Fibroblast of skin of left quadriceps (primary cell): ENCODE measurements around the gene RDX.
"Not testable (repeated sequence)": the region's sequence is repeated elsewhere in the genome, so short reads cannot be mapped to it uniquely, and the experiment has no call there.

ENCODE experiments used
- DNase-seq, 2 experiments: peaks; one replicate each; pipeline ENCODE4 v3.0.0-alpha.2; 2013; ENCODE audit warnings: low read depth in 2 of 2

The RDX gene

DNA sequence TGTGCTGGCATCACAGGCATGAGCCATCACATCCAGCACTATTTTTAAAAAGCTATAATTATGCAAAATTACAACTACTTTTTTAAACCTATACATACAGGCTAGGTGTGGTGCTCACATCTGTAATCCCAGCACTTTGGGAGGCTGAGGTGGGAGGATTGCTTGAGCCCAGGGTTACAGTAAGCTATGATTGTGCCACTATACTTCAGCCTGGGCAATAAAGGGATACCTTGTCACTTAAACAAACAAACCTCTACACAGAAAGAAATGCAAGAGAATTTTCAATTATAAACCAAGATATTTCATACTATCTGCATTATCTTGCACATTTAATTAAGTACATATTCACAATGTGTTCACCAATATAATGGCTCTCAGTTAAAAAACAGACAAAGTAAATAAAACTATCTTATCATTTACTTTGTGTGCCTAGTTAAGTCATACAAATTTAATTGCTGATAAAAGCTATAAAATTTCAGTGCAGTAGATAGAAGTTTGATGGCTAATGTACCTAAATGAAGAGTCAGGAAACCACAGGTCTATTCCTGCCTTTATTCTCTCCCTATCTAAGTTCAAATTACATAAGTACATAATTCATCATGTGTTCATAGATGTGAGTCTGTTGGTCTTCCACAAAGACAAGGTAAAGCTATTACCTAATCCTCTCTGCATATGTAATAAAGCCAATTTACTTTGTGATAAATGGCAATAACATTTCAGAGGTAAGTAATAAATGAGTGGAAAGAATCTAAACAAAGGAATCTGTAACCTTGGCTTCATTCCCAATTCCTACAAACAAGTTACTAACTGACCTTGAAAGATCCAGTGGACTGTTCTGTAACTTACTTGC lies 9.0 kb upstream of the RDX start:
- DNase-seq: no peak

DNA sequence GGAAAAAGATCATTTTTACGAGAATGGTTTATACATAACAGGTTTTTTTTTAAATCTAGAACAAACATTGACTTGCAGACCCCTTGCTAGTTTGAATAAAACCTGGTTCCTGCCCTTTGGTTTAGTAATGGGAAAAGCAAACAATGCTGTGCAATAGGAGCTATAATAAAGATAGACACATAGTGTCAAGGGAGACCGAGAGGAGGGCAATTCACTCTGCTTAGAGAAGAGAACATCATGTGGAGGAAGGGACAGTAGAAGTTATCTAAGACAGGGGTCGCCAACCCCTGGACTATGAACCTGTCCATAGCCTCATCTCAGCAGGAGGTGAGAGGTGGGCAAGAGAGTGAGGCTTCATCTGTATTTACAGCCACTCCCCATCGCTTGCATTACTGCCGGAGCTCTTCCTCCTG lies 7.0 kb upstream of the RDX start:
- DNase-seq: no peak

DNA sequence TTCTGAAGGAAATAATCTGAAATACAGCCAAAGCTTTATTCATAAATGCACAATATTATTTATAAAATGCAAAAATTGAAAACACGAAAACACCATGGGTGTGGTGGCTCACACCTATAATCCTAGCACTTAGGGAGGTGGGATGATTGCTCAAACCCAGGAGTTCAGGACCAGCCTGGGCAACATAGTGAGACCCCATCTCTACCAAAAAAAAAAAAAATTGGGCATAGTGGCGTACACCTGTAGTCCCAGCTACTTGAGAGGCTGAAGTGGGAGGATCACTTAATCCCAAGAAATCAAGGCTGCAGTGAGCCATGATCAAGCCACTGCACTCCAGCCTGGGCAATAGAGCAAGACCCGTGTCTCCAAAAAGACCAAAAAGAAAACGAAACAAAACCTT lies 5.2 kb upstream of the RDX start:
- DNase-seq: no peak

DNA sequence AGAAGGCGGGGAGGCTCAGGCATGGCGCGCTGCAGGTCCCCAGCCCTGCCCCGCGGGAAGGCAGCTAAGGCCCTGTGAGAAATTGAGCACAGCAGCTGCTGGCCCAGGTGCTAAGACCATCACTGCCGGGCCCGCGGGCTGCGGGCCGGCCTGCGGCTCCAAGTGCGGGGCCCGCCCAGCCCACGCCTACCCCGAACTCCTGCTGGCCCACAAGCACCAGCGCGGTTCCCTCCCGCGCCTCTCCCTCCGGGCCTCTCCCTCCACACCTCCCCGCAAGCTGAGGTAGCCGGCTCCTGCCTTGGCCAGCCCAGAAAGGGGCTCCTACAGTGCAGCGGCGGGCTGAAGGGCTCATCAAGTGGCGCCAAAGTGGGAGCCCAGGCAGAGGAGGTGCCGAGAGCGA lies 4.6 kb upstream of the RDX start:
- no peak for DNase-seq

DNA sequence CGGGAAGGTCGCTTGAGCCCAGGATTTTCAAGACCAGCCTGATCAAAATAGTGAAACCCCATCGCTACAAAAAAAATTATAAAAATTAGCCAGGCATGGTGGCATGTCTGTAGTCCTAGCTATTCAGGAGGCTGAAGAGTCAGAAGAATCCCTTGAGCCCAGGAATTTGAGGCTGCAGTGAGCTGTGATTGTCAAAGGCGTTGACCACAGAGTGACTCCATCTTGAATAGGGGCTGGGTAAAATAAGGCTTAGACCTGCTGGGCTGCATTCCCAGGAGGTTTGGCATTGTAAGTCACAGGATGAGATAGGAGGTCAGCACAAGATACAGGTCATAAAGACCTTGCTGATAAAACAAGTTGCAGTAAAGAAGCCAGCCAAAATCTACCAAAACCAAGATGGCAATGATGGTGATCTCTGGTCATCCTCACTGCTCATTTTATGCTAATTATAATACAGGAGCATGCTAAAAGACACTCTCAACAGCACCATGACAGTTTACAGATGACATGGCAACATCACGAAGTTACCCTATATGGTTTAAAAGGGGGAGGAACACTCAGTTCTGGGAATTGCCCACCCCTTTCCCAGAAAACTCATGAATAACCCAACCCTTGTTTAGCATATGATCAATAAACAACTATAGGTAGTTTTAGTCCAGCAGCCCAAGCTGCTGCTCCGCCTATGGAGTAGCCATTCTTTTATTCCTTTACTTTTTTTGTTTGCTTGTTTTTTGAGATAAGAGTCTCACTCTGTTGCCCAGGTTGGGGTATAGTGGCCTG lies 2.8 kb upstream of the RDX start:
- DNase-seq: no peak

DNA sequence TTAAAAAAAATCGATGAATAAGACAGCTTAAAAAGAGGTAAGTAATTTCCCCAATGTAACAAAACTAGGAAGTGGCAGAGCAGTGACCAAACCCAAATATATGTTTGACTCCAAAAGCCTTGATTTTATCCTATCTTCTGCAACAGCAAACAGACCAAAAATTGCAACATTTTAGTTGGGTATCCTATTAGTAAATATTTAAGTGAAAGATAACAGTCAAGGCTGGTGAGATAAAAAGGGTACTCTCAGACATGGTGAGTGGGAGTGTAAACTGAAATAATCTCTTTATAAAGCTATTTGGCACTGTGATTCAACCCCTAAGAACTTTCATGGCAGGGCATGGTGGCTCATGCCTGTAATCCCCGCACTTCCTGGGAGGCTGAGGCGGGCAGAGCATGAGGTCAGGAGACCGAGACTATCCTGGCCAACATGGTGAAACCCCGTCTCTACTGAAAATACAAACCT lies 1.9 kb upstream of the RDX start:
- no peak for DNase-seq

DNA sequence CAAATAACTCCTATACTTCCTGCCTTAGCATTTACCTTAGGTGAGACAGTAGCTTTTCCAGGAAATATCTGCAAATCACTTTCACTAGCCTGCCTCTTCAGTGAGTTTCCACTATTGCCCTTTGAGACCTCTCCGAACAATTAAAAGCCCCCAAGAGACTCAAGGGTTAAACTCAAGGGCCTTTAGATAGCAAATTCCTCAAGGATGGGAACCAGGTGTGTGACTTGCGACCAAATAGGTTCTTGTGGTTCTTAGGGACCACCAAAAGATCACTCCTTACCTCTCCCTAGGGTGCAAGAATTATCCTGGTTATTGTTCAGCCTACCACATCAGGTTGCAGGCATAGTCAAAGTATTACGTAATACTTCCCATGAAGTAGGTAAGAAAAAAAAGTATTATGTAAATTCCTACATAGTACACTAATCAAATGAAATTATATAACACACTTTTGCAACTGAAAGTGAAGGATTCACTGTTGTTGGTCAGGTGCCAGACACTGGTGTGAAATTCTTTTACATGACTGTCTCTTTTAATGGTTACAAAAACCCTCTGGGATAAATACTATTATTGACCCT lies 1.4 kb upstream of the RDX start:
- no peak for DNase-seq

DNA sequence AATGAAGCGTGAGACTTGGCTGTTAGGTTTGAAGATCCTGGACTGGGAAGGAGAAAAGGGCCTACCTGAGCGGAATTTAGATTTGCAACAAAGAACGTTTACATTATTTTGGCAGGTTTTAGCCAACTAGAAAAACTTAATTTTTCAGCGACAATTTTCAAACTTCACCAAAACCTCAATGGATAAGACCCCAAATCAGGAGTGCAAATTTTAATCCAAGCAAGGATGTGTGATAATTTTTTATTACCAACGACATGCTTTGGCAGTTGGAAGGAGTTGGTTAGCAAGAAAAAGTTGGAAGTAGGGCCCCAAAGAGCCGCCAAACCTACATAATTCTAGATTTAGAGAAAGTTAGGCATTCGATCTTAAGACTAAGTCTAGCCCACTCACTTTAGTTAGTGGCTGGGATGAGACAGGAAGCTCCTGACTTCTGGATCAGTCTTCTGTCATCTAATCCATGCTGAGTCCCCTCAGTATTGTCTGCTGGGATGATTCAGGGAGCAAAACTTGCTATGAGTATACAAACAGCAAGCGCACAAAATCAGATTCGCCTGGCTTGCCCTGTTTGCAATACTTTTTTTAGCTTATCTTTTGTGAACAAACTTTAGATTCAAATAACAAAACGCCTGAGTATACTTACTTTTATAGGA lies 787 bp upstream of the RDX start:
- DNase-seq: no peak

DNA sequence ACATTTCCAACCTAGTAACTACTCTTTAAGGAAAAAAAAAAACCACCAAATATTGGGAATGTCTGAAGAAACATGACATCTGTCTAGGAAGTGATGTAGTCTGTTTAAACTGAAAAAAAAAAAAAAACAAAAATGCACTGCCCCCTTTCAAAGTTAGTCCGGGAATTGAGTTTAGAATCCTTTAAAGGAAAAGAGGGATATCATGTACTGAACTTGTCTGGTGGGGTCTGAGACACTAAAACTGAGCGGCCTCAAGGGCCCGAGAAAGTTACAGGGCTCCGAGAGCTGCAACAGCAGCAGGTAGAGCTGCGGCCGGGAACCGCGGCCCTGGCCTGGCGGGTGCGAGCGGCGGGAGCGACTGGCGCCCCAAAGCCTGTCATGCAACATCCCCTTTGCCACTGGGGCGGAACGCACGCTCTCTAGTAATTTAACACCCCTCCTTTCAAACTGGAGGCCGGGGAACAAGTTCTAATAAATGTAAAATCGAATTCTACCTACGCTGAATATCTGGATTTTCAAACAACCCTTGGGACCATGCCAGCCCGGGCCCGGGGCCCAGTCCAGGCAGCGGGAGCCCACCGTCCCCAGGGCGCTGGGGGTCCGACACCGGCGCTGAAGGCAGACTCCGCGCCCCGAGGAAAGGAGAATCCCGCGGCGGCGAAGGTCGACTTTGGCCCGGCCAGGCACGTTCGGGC lies 736 bp downstream of the RDX start:
- DNase-seq: no peak

DNA sequence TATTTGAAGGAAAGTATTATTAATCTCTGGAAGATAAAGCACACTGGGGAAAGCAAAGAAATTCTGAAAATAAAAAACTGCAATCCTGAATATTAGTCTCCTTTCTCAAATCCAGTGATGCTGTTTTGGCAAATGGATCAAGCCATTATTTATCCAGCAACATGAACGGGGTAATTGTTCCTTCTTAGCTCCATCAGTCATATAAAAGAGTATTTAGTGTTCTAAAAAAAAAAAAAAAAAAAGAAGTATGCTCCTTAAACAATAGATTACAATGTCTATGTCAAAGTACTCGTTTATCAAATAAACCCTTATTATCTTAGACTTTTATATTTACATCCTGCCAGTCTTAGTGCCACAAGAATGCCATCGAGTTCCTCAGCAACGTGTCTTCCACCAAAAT lies 1.3 kb downstream of the RDX start:
- DNase-seq: no peak

DNA sequence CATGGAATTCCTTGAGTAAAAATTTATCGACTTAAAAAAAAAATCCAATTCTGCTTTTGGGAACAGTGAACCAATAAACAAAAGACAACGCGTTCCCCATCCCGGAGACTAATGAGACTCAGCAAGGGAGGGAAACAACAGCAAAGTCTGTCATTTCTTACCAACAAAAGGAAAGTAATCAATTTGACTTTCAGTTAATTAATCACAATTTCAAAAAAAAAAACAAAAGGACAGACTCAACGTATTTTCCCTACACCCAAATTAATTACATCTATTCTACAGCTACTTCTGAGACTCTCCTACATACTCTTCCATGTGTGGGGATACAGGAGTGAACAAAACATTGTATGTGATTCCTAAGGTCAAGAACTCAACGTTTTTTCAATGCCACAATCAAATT lies 1.9 kb downstream of the RDX start:
- DNase-seq: no peak

DNA sequence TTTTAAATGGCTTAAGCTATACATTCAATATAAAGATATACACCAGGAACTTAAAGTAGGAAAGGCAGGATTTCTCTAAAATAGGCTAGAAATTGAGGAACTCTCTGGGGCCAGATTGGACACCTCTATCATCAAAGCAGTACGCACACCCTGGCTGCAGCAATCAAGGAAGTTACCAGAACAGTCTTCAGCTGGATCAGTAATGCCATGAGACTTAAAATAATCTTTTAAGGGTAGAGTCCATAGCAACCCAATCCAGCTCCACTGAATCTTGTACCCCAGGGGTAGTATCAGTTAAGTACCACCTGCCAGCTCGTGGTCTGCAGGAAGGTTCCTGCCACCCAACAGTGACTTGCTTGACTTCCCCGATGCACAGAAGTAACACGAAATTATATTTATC lies 3.0 kb downstream of the RDX start:
- no peak for DNase-seq

DNA sequence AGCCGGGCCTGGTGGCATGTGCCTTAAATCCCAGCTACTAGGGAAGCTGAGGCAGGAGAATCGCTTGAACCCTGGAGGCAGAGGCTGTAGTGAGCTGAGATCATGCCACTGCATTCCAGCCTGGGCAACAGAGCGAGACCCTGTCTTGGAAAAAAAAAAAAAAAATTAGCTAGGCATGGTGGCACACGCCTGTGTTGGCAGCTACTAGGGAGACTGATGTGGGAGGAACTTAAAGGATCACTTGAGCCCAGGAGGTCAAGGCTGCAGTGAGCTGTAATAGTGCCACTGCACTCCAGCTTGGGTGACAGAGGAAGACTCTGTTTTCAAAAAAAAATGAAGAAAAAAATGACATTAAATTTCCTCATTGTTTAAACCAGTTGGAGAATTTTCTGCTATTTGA lies 4.3 kb downstream of the RDX start:
- DNase-seq: not testable (repeated sequence)

DNA sequence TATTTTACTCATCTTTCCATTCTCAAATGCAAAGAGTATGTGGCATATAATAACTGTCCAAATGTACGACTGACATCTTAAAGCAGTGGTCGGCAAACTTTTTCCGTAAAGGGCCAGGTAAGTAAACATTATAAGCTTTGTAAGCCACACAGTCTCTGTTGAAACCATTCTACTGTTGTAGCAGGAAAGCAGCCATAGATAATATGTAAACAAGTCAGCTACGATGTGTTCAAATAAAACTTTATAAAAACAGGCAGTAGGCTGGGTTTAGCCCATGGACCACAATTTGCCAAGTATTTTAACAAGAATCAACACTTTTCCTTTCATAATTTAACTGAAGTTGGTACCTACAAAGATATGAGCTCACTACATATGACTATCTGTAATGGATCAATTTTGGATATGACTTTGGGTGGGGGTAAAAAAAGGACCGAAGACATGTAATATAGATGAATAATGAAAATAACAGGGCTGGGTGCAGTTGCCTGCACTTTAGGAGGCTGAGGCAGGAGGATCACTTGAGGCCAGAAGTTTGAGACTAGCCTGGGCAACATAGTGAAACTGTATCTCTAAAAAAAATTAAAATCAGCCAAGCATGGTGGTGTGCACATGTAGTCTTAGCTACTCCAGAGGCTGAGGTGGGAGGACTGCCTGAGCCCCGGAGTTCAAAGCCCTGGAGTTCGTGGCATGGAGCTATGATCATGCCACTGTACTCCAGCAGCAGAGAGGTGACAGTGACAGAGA lies 5.7 kb downstream of the RDX start:
- no peak for DNase-seq

DNA sequence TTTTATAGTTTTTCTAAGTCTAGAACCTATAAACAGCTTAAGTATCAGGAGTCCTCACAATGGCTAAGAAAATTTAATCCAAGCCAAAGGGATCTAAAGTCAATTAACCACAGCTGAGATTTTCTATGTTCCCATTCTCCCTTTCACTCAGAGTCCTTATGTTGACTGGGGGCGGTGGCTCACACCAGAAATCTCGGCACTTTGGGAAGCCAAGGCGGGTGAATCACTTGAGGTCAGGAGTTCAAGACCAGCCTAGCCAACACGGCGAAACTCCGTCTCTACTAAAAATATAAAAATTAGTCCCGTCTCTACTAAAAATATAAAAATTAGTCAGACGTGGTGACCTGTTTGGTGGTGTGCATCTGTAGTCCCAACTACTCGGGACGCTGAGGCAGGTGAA lies 6.9 kb downstream of the RDX start:
- no peak for DNase-seq

DNA sequence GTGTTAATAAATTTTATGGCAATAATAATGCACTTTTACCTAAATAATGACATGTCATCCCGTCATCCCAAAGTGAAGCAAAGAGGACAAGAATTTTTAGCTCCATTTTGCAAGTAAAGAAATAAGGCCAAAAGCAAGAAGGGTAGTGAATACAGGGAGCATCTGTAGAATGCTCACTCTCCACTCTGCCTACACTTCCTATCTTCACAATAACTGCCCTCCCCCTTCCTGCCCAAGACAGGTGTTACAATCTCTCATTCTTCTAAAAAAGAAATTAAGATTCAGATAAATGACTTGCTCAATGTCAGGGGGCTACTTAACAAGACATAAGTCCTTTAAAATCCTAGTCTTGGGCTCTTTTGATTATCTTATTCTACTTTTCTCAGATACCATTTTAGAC lies 8.9 kb downstream of the RDX start:
- no peak for DNase-seq

DNA sequence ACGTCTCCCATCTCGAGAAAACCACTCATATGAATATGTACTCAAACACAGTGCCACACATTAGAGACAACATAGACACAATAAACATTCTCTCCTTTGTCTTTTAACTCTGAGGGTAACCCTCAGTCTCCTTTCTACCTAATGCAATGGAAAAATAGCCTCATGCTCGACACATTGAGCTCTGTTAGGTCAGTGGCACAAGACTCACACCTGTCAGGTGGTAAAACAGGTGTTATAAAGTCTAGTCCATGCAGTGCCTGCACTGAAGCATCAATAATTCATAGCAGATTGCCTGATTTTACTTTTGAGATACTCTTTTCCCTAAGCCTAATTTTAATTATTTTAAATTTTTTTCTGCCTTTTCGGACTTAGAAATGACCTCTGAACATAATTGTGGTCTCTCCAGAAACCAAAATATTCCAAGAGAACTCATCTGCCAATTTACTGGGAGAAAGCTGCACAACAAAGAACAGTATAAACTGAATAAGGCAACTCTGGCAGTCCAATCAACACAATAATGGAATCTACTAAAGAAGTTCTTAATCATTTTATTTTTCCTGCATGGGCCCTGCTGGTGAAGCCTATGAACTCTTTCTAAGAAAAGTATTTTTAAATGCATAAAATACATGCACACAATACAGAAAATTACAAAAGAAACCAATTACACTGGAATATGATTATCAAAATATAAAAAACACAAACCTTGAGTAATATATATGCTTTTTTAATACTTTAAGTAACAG lies 9.9 kb downstream of the RDX start:
- DNase-seq: no peak

DNA sequence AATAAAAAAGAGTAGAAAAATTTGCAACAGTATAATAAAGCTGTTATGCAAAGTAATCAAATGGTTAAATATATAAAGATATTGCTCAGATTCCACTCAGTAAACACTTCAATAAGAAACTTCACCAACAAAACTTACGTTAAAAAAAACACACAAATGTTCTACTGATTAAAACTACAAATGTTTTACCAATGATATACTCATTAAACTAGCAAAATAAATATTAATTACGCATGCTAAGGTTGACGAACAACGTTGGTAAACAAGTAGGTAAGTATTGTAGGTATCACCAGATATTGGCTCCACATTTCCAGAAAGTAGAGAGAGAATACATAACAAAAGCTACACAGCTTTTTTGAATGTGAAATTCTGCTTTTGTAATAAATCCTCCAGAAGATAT lies 12.6 kb downstream of the RDX start:
- no peak for DNase-seq

DNA sequence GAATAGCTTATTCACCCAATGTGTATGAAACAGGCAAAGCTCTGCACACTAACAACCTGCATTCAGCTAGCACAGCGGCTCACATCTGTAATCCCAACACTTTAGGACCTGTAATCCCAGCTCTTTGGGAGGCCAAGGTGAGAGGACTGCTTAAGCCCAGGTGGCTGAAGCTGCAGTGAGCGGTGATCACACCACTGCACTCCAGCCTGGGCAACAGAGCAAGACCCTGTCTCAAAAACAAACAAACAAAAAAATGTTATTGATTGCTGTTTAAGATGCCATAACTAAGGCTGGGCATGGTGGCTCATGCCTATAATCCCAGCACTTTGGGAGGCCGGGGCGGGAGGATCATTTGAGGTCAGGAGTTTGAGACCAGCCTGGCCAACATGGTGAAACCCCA lies 15.8 kb downstream of the RDX start:
- not testable (repeated sequence) for DNase-seq

DNA sequence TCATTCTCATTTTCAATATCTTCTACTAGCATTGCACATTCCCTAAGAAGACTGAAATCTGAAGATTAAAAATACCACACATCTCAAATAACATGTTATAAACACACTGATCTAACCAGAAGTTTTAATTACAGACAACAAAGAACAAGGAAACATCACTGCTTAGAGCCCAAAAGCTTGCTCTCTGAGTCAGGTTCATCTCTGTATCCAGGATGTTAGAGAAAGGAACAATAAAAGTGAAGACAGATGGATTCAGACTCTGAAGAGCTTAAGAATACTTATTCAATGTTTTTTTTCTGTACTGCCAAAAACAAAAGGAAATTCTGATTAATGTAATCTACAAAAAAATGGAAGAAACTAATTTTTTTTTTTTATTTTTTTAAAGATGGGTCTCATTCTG lies 16.5 kb downstream of the RDX start:
- DNase-seq: no peak
